Tibial artery (tissue), 4 donors: ENCODE results near the gene MINDY3.

Experiments
- DNase-seq, 2 donors: peaks; one replicate each; pipeline ENCODE4 v3.0.0-alpha.2; 2019
- H3K27ac ChIP-seq, 2 donors: fragments of 200-600 bp; sonication (generic) in 1 of 2; 1 replicate in 1 of 2; 2 replicates in 1 of 2; pipeline ENCODE4 v1.5.1; 2018 to 2019; ENCODE audit warnings: mild to moderate bottlenecking in 1 of 2
- H3K27me3 ChIP-seq, 2 donors: fragments of 200-600 bp; sonication (generic) in 1 of 2; one replicate each; pipeline versions ENCODE4 v1.5.1 to v1.6.0; 2016 to 2019
- H3K36me3 ChIP-seq, 3 donors: fragments of 200-600 bp; sonication (generic) in 2 of 3; one replicate each; pipeline ENCODE4 v1.5.1; 2016 to 2019; ENCODE audit warnings: mild to moderate bottlenecking in 2 of 3
- H3K4me1 ChIP-seq, 4 donors: fragments of 200-600 bp; sonication (generic) in 2 of 4; 1 replicate in 3 of 4; 2 replicates in 1 of 4; pipeline ENCODE4 v1.5.1; 2016 to 2019
- H3K4me3 ChIP-seq, 2 donors: fragments of 200-600 bp; sonication (generic) in 1 of 2; 1 replicate in 1 of 2; 2 replicates in 1 of 2; pipeline ENCODE4 v1.5.1; 2018 to 2019; ENCODE audit warnings: mild to moderate bottlenecking in 2 of 2
- H3K9me3 ChIP-seq, 3 donors: fragments of 200-600 bp; sonication (generic) in 1 of 3; one replicate each; pipeline ENCODE4 v1.5.1; 2016 to 2019
- CTCF ChIP-seq, 2 experiments: fragments of 200-600 bp in 1 of 2; fragments of 450-650 bp in 1 of 2; IDR thresholded peaks; one replicate each; pipeline ENCODE4 v1.5.1; 2017 to 2019; ENCODE audit warnings: antibody characterized with exemption in 2 of 2, mild to moderate bottlenecking in 1 of 2, moderate library complexity in 1 of 2
- intact Hi-C: fragments of 100-400 bp; cut with DNase I; formaldehyde crosslinking; loops from one replicate; pipeline ENCODE4 v1.15.0; 2023; ENCODE audit warnings: low total_unique reads

Gene MINDY3

GRCh38 chr10:15815242-15815885 is 44.9 kb downstream of the MINDY3 start:
- no peak overlapping the region for H3K4me3 ChIP-seq
- peak overlapping the region in 1 of 2 donors; percentile 69 for H3K27ac ChIP-seq
- H3K36me3 ChIP-seq, result peaks cover 0 to 14% (median 0%) of the 10 kb centered on the region in 3 donors
- H3K27me3 ChIP-seq, result no peaks in the 10 kb centered on the region
- H3K4me1 ChIP-seq, result peaks cover 0 to 49% (median 12%) of the 10 kb centered on the region in 4 donors
- no peak for DNase-seq
- intact Hi-C loops, result no loop called here
- no peaks in the 10 kb centered on the region for H3K9me3 ChIP-seq
- no peak for TF ChIP-seq CTCF (IDR thresholded peaks at IDR 0.05)

DNA sequence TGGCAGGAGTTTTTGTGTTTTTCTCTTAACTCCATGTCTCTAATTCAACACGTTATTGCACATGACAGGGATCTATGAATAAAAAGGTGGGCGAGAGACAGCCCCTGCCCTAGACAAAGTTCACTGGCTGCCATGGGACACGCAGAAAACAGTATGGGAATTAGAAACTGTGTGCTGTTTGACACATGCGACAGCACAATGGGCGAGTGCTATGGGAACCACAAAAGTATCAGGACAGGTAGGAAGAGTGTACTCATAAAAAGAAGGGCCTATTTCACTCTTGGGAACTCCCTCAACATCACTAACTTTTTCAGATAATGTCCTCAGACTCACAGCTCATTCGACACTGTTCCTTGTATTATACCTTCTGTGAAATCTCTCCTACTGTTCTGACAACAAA is 45.7 kb downstream of the MINDY3 start:
- H3K9me3 ChIP-seq, result no peaks in the 10 kb centered on the region
- peaks cover 0 to 9% (median 0%) of the 10 kb centered on the region in 3 donors for H3K36me3 ChIP-seq
- DNase-seq, result no peak
- no peak for TF ChIP-seq CTCF (IDR thresholded peaks at IDR 0.05)
- H3K27ac ChIP-seq, result peak overlapping the region in 1 of 2 donors; percentile 9
- H3K4me1 ChIP-seq, result peaks cover 0 to 49% (median 12%) of the 10 kb centered on the region in 4 donors
- intact Hi-C loops, result no loop called here
- H3K4me3 ChIP-seq, result no peak overlapping the region
- no peaks in the 10 kb centered on the region for H3K27me3 ChIP-seq

GRCh38 chr10:15813415-15813814 is 46.9 kb downstream of the MINDY3 start:
- H3K4me1 ChIP-seq, result peaks cover 0 to 48% (median 12%) of the 10 kb centered on the region in 4 donors
- DNase-seq, result no peak
- intact Hi-C loops, result no loop called here
- H3K9me3 ChIP-seq, result no peaks in the 10 kb centered on the region
- TF ChIP-seq CTCF (IDR thresholded peaks at IDR 0.05), result no peak
- H3K36me3 ChIP-seq, result peaks cover 0 to 7% (median 5%) of the 10 kb centered on the region in 3 donors
- H3K27ac ChIP-seq, result peak overlapping the region; percentile 9 to 25
- no peaks in the 10 kb centered on the region for H3K27me3 ChIP-seq
- H3K4me3 ChIP-seq, result no peak overlapping the region

DNA sequence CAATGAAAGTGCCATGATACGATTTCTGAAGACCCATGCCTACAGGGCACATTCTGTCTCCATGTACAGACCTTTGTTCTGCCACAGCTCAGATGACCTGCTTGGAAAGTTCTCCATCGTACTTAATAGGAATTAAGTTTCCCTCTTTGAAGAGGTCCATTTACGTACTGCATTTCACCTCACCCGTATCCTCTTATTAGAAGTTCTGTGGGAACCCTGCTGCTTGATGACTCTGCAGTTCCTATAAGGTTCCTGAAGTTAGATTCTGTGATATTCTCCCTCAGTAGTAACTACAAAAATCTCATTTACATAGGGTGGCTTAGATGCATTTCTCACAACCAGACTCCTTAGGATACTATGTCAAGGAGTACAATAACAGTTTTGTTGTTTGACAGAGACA is 50.9 kb downstream of the MINDY3 start:
- Histone ChIP-seq H3K4me3 (no peak overlapping the region), H3K27me3 (no peaks in the 10 kb centered on the region), H3K27ac (no peak overlapping the region), H3K9me3 (no peaks in the 10 kb centered on the region), H3K36me3 (peaks cover 0 to 24% (median 22%) of the 10 kb centered on the region in 3 donors), H3K4me1 (peaks cover 0 to 15% (median 6%) of the 10 kb centered on the region in 4 donors)
- no peak for TF ChIP-seq CTCF (IDR thresholded peaks at IDR 0.05)
- no peak for DNase-seq
- intact Hi-C loops, result no loop called here

- Histone ChIP-seq H3K36me3 (peaks cover 0 to 28% (median 22%) of the 10 kb centered on the region in 3 donors), H3K9me3 (no peaks in the 10 kb centered on the region), H3K27me3 (no peaks in the 10 kb centered on the region), H3K4me3 (no peak overlapping the region), H3K27ac (no peak overlapping the region), H3K4me1 (peaks cover 0 to 10% (median 4%) of the 10 kb centered on the region in 4 donors)
- DNase-seq, result no peak
- no peak for TF ChIP-seq CTCF (IDR thresholded peaks at IDR 0.05)
- intact Hi-C loops, result no loop called here
Observed at GRCh38 chr10:15808204-15808797, 52.0 kb downstream of the MINDY3 start.
